ENCODE results near the gene MYBPC3. TPM values are rescaled to one million over a fixed set of nuclear protein-coding genes. Genes with fewer than 3 reads are reported as not detected.

MYBPC3 gene
- total RNA-seq, 2 donors from 2014 or later: 0.42 TPM; not detected in 1

DNA sequence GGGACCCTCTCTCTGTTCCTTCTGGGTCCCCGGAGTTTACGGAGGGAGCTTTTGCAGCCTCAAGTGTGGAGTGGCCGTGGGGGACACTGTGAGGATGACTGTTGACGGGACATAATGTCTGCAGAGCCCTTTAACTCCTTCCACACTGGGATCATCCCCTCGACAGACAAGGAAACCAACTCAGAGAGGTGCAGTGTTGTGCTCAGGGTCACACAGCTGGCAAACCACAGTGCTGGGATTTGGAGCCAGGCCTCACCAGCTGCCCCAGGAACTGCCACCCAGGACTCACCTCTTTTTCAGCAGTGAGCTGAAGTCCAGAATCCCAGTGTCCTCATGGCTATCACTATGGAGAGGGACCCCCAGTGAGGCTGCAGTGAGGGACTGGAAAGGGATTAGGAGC is 5.4 kb downstream of the MYBPC3 start:
- Histone ChIP-seq H3K36me3 (no peaks in the 10 kb centered on the region), H3K27ac (no peak overlapping the region), H3K4me3 (no peak overlapping the region), H3K9me3 (no peaks in the 10 kb centered on the region), H3K9ac (ENCODE audit: low read depth in 2 of 2, low read length in 2 of 2) (no peak overlapping the region), H3K4me1 (no peaks in the 10 kb centered on the region), H3K27me3 (no peaks in the 10 kb centered on the region)
- intact Hi-C loops (cut with DNase I): no loop called here
- TF ChIP-seq, protein P1, sequence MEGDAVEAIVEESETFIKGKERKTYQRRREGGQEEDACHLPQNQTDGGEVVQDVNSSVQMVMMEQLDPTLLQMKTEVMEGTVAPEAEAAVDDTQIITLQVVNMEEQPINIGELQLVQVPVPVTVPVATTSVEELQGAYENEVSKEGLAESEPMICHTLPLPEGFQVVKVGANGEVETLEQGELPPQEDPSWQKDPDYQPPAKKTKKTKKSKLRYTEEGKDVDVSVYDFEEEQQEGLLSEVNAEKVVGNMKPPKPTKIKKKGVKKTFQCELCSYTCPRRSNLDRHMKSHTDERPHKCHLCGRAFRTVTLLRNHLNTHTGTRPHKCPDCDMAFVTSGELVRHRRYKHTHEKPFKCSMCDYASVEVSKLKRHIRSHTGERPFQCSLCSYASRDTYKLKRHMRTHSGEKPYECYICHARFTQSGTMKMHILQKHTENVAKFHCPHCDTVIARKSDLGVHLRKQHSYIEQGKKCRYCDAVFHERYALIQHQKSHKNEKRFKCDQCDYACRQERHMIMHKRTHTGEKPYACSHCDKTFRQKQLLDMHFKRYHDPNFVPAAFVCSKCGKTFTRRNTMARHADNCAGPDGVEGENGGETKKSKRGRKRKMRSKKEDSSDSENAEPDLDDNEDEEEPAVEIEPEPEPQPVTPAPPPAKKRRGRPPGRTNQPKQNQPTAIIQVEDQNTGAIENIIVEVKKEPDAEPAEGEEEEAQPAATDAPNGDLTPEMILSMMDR (IDR thresholded peaks at IDR 0.05): no peak
- DNase-seq: no peak

DNA sequence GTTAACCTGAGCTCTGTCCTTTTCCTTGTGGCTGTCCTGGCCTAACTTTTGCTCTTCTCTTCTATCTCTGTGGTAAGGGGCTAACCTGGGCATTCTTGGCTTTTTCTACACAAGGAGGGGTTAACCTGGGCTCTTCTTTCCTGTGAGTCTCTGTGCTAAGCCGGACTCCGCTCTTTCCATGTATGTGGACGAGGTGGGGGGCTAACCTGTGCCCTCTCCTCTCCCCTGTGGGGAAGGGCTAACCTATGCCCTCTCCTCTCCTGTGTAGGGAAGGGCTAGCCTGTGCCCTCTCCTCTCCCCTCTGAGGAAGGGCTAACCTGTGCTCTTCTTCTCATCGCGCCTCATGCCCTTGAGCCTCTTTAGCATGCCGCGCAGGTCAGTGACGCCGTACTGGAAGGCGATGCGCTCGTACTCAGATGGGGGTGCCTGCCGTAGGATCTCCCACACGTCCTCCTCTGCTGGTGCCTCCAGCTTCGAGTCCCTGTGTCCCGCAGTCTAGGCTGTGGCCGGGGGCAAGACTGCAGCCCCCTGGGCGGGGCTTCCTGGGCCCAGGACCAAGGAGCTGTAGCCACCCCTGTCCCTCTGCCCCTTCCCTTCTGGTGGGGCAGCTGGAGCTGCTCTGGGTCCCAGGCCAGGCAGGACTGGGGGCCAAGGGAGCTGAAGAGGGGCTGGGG is 6.5 kb downstream of the MYBPC3 start:
- no peak overlapping the region for H3K4me3 ChIP-seq
- H3K27ac ChIP-seq: no peak overlapping the region
- H3K27me3 ChIP-seq: no peaks in the 10 kb centered on the region
- TF ChIP-seq, protein P1 (IDR thresholded peaks at IDR 0.05): no peak
- H3K9me3 ChIP-seq: no peaks in the 10 kb centered on the region
- no peak for DNase-seq
- H3K4me1 ChIP-seq: no peaks in the 10 kb centered on the region
- no peak overlapping the region for H3K9ac ChIP-seq (ENCODE audit: low read depth in 2 of 2, low read length in 2 of 2)
- intact Hi-C loops (cut with DNase I): no loop called here
- no peaks in the 10 kb centered on the region for H3K36me3 ChIP-seq

DNA sequence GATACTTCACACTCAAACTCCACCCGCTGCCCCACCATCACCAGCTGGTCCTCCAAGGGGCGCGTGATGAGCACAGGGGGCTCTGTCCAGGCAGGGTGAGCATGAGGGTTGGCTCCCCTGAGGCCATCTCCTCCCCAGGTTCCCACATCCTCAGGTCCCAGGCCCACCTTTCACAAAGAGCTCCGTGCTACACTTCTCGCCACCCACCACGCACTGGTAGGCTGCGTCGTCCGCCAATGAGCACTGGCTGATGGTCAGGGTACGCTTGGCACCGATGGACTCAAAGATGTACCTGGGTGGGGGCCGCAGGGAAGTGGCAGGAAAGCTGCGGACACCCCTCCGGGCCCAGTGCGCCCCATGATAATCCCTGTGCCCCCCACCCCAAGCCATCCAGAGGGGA is 9.6 kb downstream of the MYBPC3 start:
- Histone ChIP-seq H3K36me3 (no peaks in the 10 kb centered on the region), H3K27ac (no peak overlapping the region), H3K4me3 (no peak overlapping the region), H3K9ac (ENCODE audit: low read depth in 2 of 2, low read length in 2 of 2) (no peak overlapping the region), H3K4me1 (no peaks in the 10 kb centered on the region), H3K9me3 (no peaks in the 10 kb centered on the region), H3K27me3 (no peaks in the 10 kb centered on the region)
- TF ChIP-seq, protein P1 (IDR thresholded peaks at IDR 0.05): no peak
- intact Hi-C loops (cut with DNase I): no loop called here
- no peak for DNase-seq

DNA sequence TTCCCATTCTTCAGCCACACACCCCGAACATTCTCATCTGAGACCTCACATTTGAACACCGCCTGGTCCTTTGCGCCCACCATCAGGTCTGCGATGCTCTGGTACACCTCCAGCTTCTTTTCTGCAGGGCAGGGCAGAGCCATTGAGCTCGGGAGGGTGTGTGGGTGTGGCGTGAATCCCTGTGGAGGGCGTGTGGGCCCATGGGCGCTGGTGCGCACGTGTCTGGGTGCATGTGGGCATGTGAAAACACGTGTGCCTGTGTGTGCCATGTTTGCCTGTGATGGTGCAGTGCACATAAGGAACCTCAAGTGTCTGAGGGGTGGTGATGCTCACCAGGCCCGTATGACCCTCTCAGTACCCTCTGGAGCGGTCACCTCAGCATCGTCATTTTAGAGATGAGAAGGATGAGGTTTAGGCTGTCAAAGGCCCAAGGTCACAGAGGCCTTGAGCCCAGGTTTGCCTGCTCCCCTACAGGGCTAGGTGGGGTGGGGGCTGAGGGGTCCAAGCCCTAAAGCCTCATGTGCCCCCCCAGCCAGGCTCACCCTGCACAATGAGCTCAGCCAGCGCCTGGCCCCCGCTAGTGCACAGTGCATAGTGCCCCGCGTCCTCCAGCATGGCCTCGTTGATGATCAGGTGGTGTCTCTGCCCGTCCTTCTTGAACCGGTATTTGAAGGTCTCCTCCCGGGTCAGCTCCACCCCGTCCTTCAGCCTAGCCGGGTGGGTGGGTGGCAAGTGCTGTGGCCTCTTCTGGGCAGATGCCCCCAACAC is 10.3 kb downstream of the MYBPC3 start:
- TF ChIP-seq, protein P1 (IDR thresholded peaks at IDR 0.05): no peak
- Histone ChIP-seq H3K36me3 (no peaks in the 10 kb centered on the region), H3K4me1 (no peaks in the 10 kb centered on the region), H3K9me3 (no peaks in the 10 kb centered on the region), H3K27ac (no peak overlapping the region), H3K4me3 (no peak overlapping the region), H3K27me3 (no peaks in the 10 kb centered on the region), H3K9ac (ENCODE audit: low read depth in 2 of 2, low read length in 2 of 2) (no peak overlapping the region)
- intact Hi-C loops (cut with DNase I): no loop called here
- DNase-seq: no peak

DNA sequence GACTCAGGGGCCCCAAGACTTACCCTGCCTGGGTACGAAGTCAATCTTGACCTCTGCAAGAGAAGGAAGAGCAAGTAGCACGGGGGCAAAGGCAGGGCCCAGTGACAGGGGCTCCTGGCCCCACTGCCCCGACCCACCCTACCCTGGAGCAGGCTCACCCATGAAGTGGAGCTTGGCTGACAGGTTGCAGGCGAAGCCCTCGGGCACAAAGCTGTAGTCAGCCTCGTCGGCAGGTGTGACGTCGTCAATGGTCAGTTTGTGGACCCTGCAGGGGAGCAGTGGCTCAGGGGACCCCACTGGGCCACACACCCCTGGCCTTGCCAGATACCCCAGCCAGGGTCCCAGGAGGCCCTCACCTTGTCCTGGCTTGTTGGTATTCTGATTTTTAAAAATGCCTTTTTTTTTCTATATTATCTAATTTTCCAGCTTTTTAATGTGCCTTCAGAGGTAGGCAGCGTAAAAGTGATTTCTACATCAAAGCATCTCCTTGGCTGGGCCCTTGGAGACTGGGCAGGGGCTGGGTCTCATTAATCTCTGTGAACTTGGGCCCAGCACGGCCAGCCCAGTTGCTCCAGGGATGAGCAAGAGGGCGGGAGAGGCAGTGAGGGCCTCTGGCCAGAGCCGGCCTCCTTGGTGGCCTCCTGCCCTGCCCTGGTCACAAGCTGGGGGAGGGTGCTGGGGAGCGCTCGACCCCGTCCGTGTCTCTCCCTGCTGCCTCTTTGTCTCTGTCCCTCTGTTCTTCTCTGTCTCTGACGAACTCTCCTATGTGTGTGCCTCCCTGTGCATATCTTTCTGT is 11.3 kb downstream of the MYBPC3 start:
- H3K4me1 ChIP-seq: no peaks in the 10 kb centered on the region
- intact Hi-C loops (cut with DNase I): no loop called here

More for the DNA sequence above, 11.3 kb downstream of the MYBPC3 start:
- TF ChIP-seq, protein P1 (IDR thresholded peaks at IDR 0.05): no peak
- H3K9me3 ChIP-seq: no peaks in the 10 kb centered on the region
- H3K36me3 ChIP-seq: no peaks in the 10 kb centered on the region
- DNase-seq: no peak
- H3K27me3 ChIP-seq: no peaks in the 10 kb centered on the region
- no peak overlapping the region for H3K27ac ChIP-seq
- H3K4me3 ChIP-seq: no peak overlapping the region
- no peak overlapping the region for H3K9ac ChIP-seq (ENCODE audit: low read depth in 2 of 2, low read length in 2 of 2)
